CD4-positive, alpha-beta T cell treated with Interleukin-4 for 4 hours (primary cell): ENCODE results near the gene PNKD.
A peak's percentile ranks its signal among the peaks of the same experiment; 100 is the strongest.

Experiments
- DNase-seq: peaks from one replicate; pipeline ENCODE4 v3.0.0-alpha.2; 2020

The PNKD gene, protein sequence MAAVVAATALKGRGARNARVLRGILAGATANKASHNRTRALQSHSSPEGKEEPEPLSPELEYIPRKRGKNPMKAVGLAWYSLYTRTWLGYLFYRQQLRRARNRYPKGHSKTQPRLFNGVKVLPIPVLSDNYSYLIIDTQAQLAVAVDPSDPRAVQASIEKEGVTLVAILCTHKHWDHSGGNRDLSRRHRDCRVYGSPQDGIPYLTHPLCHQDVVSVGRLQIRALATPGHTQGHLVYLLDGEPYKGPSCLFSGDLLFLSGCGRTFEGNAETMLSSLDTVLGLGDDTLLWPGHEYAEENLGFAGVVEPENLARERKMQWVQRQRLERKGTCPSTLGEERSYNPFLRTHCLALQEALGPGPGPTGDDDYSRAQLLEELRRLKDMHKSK

DNA sequence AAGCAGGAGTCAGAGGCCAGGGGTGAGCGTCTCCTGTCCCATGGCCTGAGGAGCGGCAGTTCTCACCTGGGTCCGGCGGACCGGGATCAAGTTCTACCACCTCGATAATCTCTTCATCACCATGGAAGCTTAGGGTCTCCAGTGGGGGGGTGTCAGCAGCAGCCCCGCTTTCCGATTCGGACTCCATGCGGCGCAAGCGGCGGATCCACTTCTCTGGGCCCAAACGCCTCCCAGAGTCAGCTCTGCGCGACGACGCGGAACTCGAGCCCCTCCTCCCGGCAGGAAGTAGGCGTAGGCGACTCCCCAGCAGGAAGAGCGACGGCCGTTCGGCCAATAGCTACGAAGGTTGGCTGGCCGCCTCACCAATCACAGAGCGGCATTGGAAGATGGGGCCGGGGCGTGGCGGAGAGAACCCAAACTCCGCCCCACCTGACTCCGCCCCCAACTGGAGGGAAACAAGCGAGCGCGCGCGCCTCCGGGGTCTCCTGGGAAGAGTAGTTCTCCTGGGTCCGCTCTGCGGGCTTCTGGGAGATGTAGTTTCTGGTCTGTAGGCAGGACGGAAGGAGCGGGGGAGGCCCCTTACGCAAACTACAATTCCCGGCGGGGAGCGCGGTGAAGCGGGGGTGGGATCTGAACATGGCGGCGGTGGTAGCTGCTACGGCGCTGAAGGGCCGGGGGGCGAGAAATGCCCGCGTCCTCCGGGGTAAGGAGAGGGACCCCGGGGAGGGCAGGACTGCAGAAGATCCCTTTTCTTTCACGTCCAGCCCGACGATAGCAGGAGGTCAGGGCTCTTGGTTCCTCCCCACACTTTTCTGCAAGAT, at the start of gene PNKD, which contains the start of gene AAMP:
TSS of gene PNKD (plus strand) at position 620 of the 821 bp plus-strand sequence. CDS start at position 637, 17 bp downstream.
TSS of gene AAMP (minus strand) at position 238 of the 821 bp plus-strand sequence. CDS start at position 187, 51 bp downstream.
- DNase-seq = peak; percentile 100

DNA sequence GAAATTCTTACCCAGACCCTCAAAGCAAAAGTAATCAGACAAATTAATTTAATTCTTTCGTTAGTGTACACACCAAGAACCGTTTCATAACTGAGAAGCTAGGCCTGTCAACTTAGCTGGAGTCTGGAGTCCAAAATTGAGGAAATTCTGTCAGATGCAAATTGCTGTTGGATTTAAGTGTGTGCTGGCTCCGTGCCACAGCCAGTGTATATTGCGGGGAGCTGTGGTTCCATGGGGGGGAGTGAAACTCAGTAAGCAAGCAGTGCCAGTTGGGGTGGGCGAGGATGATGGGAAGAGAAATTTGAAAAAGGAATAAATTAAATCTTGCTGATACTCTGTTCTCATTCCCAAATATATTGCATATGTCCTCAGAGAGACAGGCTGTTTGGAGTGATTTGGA, 49.3 kb upstream of the PNKD start:
- no peak for DNase-seq

DNA sequence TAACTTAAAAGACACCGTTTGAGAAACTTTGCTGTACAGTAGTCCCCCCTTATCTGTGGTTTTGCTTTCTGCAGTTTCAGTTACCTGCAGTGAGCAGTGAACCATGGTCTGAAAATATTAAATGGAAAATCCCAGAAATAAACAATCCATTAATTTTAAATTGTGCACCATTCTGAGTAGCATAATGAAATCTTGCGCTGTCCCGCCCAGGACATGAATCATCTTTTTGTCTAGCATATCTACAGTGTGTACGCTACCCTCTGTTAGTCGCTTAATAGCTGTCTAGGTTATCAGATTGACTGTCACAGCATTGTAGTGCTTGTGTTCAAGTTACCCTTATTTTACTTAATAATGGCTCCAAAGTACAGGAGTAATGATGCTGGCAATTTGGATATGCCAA, 47.3 kb upstream of the PNKD start:
- peak; percentile 61 for DNase-seq

DNA sequence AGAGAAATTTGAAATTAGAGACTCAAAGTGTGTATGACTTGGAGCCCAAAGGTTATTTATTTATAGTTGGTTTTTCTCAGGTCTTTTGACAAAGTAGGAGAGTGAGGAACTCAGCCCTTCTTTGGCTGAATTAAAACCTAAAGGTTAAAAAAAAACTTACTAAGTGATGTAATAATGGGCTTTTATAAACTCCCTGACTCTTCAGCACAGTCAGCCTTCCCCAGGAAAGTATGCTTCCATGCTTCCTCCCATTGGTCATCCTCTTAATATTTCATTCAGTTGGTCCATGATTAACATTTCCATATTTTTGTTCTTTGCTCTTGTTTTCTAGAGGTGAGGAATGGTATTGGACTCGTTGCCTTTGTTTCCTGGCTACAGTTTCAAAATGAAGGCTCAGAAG, 46.1 kb upstream of the PNKD start:
- no peak for DNase-seq

DNA sequence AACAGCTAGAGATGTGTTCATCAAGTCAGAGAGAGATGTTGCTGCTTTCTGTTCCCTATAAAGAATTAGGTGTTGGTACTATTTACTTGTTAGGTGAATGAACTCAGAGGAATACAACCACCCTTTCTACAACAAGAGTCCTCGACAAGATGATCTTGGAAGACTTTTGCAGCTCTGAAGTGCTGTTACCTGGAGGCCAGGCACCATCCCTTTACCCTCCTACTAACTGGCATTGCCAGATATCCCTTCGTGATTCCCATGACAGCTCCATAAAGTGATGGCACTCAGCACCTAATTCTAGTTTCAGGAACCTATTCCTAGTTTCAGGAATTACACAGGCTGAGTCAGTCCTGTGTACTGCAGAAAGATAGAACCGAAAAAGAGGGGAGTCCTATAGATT, 43.4 kb upstream of the PNKD start:
- no peak for DNase-seq

DNA sequence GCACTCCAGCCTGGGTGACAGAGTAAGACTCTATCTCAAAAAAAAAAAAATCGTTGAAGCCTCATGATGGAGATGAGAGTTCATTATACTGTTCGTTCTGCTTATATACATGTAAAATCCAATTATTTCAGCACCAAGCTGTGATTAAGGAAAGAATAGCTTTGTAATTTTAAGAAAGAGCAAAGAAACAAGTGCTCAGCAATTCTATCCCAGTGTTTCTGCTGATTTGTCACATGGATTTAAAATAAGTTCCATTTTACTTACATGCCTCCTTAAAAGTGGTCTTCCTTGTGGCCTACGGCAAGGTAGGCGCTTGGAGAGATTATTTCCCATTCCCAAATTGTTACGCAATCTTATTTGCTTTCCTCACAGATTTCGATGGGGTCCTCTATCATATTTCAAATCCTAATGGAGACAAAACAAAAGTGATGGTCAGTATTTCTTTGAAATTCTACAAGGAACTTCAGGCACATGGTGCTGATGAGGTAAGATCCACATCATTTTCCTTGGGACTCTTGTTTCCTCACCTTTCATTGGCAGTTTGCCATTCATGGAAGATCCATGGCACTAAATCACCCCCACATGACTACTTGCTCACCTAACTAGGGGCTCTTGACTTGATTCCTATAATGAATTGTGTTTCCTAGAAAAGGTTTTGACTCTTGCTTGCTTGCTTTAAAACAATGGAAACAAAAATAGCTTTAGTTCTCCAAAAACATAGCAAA, 41.8 kb upstream of the PNKD start:
- no peak for DNase-seq

DNA sequence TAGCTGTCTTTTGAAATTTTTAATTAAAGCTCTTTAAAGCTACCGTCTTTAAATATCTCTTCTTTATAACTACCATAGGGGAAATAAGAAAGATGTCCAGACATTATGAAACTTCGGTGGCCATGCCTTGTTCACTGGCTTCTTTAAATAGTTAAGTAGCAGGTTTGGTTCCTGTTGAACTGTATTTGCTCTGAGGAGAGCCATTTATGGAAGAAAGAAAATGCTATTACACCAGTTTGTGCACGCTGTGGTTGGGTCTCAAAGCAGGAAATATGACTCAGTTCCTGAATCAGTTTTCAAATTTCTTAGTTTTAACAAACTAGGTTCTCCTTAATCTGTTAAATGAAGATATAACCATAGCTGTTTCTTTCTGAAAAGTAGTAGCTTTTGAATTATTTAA, 41.1 kb upstream of the PNKD start:
- peak; percentile 77 for DNase-seq

DNA sequence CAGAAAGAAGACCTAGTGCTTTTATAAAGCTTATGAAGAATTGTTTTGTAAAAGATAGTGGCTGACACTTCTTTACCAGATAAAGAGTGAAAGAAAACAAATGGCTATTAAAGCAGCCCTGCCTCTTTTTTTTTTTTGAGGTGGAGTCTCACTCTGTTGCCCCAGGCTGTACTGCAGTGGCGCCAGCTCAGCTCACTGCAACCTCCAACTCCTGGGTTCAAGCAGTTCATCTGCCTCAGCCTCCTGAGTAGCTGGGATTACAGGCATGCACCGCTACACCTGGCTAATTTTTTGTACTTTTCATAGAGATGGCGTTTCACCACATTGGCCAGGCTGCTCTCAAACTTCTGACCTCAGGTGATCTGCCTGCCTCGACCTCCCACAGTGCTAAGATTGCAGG, 40.5 kb upstream of the PNKD start:
- no peak for DNase-seq

DNA sequence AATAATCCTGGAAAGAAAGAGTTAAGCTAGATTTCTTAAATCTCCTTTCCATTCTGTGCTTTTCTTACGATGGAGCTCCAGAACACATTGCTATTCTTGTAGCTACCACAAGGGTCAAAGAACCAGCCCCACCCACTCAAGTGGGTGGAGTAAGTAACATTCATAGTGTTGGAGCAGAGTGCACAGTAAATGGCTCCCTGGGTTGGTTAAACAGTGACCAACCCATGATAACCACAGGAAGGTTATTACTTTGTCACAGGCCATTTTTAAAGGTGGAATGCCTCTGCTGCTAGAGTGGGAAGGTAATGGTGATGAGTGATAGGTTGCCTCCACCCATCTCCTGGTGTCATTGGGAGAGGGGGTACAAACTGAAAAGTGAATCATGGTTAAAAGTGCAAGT, 39.4 kb upstream of the PNKD start:
- peak; percentile 63 for DNase-seq

DNA sequence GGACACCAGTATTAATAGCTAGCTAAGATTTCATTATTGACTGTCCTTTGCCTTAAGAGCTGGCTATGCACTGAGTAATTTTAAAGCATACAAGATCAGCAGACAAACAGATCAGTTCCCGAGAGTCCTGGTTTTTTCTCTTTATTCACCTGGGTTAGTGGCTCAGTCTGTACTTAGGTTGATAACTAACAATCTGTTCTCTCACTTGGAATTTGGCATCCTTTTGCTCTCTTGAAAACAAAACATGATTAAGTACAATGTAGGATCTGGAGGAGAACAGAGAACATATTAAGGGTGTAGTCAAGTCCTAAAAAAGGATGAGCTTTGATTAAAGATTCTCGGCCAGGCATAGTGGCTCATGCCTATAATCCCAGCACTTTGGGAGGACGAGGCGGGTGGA, 36.8 kb upstream of the PNKD start:
- DNase-seq = no peak

DNA sequence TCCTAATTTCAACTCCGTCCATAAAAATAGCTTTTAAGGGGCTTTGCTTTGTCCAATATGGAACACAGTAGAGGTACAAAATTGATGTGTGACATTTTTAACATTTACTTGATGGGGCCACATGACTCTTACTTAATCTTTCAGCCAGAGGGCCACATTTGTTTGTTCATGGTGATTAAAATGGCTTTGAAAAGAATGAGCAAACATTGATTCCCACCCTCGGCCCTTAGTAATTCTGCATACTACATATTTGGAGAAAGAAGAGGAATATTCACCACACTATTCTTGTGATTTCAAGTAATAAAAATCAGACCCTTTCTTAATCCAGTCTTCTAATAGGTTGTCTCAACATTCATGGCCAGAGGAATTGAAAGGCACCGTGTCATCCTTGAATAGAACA, 35.8 kb upstream of the PNKD start:
- no peak for DNase-seq

DNA sequence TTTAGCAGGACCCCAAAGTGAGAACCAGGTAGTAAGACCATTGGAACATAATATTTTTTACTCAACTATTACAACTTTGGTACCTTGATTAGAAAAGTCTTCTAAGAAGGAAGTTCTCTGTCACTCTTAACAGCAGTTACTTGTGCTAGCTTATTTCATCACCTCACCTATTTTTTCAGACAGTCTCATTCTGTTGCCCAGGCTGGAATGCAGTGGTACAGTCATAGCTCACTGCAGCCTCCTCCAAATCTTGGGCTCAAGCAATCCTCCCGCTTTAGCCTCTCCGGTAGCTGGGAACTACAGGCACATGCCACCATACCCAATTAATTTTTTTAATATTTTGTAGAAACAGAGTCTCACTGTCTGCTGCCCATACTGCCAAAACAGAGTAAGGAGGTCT, 35.3 kb upstream of the PNKD start:
- no peak for DNase-seq

DNA sequence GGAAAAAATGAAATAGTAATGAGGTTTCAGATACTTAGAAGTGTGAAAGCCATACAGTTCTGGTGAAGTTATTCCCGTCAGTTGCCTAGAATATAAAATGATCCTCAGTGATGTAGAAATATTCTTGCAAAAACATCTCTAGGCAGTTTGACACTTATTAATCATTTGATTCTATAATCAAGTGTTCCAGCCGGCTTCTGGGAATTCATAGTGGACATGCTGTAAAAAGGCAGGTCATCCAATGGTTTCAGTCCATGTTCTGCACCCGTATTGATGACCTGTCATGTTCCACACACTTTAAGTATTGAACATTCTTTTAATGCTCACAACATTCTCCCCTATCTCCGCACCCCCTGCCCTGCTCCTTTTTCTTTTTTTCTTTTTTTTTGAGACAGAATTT, 33.5 kb upstream of the PNKD start:
- DNase-seq = no peak

DNA sequence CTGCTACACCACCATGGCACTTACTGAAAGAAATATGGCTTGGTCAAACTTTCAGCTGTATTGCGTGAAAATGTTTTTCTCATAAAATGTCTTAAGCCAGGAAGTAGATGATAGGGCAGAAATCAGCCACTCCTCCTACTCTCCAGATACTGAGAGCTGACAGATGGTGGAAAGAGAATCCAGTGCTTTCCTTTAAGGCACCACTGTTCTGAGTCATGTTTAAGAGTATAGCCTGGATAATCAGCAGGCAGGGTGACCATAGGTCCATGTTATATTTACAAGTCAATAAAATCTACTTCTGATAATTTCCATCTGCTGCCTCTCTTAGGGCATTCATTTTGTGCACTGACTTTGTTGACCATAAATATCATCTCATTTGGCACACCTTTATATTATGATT, 31.4 kb upstream of the PNKD start:
- DNase-seq = no peak

DNA sequence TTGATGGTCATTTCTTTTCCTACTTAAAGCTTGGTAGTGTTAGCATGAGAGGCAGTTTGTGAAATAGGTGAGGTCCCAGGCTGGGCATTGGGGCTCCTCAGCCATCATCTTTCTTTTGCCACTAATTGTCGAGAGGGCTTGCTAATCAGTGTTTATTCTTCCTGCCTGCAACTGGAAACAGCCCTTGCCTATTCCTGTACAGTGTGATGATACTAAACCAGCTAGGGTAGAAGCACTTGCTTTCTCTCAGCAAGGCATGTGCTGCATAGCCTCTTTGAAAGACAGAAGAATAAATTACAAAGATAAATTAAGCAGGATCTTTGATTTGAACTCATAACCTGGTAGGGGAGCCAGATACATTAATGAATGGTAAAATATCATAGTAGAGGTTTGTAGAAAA, 26.1 kb upstream of the PNKD start:
- no peak for DNase-seq

DNA sequence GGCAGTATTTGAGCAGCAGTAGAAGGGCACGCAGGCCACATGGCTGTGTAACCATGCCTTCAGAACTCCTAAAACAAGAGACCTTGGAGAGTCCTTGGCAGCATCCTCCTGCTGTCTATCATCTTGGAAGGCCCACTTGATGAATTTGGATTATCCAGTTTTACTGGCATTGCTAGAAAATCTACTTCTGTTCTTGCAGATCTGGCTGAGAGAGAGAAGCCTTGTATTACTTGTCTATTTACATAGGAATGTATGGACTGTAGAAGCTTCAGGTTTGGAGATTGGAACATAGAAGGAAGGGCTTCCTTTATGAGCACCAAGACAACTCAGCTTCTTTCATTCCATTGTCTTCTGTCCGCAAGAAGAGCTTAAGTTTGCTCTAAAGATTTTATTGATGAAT, 25.7 kb upstream of the PNKD start:
- DNase-seq = no peak

DNA sequence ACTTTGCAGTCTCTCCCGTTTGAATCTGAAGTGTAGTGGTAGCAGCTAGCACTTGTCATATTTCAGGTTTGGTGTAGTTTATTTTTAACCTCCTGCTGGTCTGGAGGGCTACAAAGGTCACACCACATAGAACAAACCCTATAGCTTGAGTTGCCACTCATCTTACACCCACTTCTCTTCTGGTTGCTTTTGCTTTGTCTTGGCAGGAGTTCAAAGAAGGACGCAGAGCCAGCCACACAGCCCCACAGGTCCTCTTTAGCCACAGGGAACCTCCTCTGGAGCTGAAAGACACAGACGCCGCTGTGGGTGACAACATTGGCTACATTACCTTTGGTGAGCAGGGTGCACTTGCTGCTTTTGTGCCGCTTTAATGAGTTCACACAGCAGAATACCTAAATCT, 25.1 kb upstream of the PNKD start:
- no peak for DNase-seq

DNA sequence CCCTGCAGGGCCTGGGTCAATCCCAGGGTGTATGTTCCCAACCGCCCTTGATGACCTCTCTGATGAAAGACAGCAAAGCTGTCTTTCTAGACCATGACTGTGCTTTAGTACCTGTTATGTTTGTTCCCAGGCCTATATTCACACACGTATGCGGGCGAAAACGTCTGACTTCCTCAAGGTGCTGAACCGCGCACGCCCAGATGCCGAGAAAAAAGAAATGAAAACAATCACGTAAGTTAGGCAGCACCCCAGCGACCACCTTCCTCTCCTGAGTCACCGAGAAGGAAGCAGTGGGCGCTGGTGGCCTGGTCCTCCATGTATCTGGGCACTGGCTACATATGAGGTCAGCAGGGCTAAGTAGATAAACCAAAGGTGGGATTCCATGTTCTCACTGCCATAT, 20.6 kb upstream of the PNKD start:
- no peak for DNase-seq

DNA sequence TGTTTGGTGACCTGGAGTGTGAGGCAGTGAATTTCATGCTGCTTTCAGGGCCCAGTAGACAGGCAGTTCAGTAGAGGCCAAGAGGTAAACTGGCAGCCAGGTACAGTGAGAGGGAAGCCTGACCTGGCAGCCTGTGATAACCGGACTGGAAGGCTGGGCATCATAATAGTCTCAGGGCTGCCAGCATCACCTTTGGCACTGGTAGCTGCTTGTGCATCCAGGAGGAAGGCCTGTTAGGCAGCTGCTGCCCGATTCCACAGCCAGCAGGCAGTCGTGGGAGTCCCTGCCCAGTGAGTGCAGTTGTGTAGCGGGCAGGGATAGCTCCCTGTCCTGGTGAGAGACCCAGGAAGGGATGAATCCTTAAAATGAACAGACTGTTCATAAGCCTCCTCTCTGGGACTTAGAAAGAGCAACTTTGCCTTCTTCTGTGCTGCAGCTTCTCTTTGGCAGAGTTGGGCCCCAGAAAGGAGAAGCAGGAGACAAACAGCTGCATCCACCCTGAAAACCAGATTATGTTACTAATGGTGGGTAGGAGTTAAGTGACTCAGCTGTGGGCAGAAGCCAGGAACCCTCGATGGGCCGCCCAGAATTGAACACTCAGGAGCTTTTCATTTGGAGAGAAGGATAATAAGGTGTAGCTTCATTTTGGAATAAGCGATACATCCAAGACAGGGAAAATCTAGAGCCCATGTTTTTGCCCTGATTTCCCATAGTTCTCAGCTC, 17.6 kb upstream of the PNKD start:
- no peak for DNase-seq

DNA sequence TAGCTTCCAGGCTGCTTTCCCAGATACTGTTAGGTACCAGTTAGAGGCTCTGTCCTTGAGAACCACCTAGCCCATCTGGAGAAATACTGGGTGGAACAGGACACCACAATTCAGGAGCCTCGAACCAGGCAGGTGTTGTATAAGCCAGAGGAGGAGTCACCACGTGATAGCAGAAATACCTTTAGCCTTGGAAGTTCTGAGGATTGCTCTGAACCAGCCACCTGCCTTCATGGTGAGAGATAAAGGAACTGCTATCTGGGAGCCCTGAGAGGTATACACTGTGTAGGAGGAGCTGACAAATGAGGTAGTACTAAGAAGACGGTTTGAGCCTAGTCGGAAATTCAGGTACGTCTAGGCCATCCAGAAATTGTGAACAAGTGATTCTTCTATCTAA, 17.1 kb upstream of the PNKD start:
- DNase-seq = no peak

DNA sequence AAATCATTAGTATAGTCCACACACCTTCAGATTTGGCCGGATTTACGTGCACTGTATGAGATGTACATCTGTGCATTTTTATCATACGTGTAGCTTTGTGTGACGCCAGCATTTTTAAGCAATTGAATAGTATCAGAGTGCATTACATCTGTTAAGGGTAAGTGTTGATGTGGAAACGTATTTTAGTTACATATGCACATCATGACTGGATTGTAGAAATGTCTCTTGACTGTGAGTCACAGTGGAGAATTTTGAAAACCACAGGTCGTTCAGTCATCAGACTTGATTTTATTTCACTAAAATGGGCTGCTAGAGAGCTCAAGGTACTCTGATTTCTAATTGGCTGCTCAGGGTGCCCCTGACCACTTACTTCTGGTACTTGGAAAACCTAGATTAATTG, 14.9 kb upstream of the PNKD start:
- DNase-seq = peak; percentile 15

DNA sequence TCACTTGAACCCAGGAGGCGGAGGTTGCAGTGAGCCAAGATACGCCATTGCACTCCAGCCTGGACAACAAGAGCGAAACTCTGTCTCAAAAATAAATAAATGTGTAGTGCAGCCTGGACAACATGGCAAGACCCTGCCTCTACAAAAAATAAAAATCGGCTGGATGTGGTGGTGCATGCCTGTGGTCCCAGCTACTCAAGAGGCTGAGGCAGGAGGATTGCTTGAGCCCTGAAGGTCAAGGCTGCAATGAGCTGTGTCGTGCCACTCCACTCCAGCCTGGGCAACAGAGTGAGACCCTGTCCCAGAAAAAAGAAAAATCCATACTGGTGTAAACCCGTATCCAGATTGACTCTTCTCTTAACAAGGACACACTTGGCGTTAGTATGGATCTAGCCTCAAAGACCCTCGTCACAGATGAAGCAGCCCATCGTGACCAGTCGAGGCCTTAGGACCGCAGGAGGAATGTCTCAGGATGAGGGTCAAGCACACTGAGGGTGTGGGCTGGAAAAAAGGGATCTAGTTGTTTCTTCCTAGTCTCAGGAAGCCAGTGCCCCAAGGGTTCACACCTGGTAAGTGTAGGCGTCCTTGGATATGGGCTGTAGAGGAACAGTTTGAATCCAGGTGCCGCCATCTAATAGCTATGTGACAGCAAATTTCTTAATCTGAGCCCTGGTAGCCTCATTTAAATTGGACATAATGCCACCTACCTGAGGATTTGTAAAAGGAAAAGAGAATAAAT, 13.5 kb upstream of the PNKD start:
- no peak for DNase-seq
